Activated CD4-positive, alpha-beta T cell treated with anti-CD3 and anti-CD28 coated beads, Interleukin-2, amount 50 U/mL, for 1 hour (primary cell): ENCODE data around the gene MANEAL.

Experiments
- DNase-seq: peaks from one replicate; pipeline ENCODE4 v3.0.0-alpha.2; 2020

Gene MANEAL

DNA sequence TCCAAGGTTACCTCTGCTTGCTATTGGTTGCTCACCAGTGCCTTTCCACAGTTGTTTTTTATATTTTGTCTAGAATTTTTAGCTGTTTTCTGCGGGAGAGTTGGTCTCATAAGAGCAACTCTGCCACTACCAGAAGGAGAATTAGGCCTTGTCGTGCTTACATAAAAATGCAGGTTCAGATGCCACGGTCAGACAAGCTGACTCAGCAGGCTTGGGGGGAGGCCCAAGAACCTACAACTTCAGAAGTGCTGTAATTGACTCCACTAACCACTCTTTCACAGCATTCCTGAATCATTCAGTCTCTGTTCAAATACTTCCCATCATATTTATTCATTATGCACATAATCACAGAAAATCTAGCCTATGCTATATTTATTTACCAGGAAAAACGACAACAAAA lies 37.5 kb downstream of the MANEAL start:
- DNase-seq, result no peak

GRCh38 chr1:37831809-37832208 lies 38.2 kb downstream of the MANEAL start:
- DNase-seq, result no peak

- no peak for DNase-seq
Measured at GRCh38 chr1:37836788-37837187, 43.1 kb downstream of the MANEAL start.

DNA sequence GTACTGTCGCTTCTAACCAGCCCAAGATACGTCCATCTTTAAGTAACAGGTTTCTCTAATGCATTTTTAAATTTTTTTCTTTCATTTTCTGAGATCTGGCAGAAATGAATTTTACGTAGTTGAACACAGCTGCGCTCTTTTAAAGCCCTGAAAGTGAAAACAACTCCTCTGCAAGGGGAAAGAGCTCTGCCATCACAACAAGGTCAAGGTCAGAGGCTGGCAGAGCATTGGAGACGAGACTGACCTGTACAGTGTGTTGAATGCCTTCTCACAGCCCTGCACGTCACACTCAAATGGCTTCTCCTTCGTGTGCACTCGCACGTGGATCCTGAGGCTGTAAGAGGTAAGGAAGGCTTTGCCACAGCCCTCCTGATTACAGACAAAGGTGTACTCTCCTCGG lies 46.0 kb downstream of the MANEAL start:
- DNase-seq, result no peak

DNA sequence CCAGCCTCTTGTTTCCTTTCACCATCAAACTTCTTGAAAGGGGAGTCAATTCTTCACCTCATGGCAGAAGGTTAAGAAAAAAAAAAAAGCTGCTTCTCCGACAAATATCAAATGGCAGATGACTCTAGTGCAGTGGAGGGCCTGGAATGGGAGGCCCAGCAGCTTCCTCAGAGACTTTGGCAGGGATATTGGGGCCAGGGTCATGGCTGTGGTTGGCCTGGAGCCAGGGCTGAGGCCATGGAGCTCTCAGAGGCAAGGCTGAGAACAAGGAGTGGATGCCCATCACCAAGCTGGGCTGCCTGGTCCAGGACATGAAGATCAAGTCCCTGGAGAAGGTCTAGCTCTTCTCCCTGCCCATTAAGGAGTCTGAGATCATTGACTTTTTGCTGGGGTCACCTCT lies 47.1 kb downstream of the MANEAL start:
- DNase-seq, result no peak

GRCh38 chr1:37841652-37842051 lies 48.0 kb downstream of the MANEAL start:
- no peak for DNase-seq

GRCh38 chr1:37844536-37844935 lies 50.9 kb downstream of the MANEAL start:
- DNase-seq, result no peak

- DNase-seq, result no peak
Measured at GRCh38 chr1:37845049-37845646, 51.5 kb downstream of the MANEAL start.

- no peak for DNase-seq
Measured at GRCh38 chr1:37845786-37846185, 52.1 kb downstream of the MANEAL start.

GRCh38 chr1:37846647-37847339 lies 53.1 kb downstream of the MANEAL start:
- no peak for DNase-seq

DNA sequence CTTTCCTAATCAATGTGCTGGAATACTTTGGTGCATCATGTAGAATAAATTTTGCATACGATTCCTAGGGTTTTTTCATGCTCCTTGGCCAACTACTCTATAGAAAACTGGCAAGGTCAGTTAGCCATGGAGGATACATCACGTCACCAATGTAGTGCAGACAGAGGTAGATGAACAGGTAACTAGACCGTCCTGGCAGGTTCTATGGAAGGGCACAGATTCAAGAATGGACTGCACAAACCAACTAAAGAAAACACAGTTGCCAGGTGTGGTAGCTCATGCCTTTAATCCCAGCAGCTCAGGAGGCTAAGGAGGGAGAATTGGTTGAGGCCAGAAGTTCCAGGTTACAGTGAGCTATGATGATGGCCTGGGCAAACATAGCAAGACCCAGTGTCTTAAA lies 55.8 kb downstream of the MANEAL start:
- DNase-seq, result no peak

- no peak for DNase-seq
Measured at GRCh38 chr1:37850352-37850955, 56.8 kb downstream of the MANEAL start.
